BJ (cell line): ENCODE results near the gene OGFRL1. TPM values are rescaled to one million over a fixed set of nuclear protein-coding genes. Genes with fewer than 3 reads are reported as not detected.

Source experiments
- CTCF ChIA-PET: fragments of 350-600 bp; formaldehyde crosslinking; extraction: SDS; loops from one replicate; lab custom pipeline; 2021; ENCODE audit warnings: antibody characterized with exemption, inconsistent platforms; lab: Yijun Ruan, JAX
- POLR2A ChIA-PET: fragments of 300-600 bp; sonication (Branson Sonifier 250); formaldehyde crosslinking; extraction: SDS; loops from one replicate; lab custom pipeline; 2021; ENCODE audit warnings: antibody characterized with exemption; lab: Charles Lee
- DNase-seq: peaks from one replicate; pipeline ENCODE4 v3.0.0-alpha.2; 2011; ENCODE audit warnings: low read depth
- H3K27me3 ChIP-seq: 2 replicates; pipeline ENCODE4 v1.6.0; 2011; ENCODE audit warnings: low read length; ENCODE audit not compliant: control insufficient read depth, insufficient read depth
- H3K36me3 ChIP-seq: 2 replicates; pipeline ENCODE4 v1.5.1; 2011; ENCODE audit warnings: low read length; ENCODE audit not compliant: control insufficient read depth, insufficient read depth
- H3K4me3 ChIP-seq: 2 replicates; pipeline ENCODE4 v1.5.1; 2011; ENCODE audit warnings: low read depth, mild to moderate bottlenecking, control low read depth, low read length
- CTCF ChIP-seq: IDR thresholded peaks from 2 replicates; pipeline ENCODE4 v1.5.1; 2011; ENCODE audit warnings: low read depth, mild to moderate bottlenecking, control low read depth, inconsistent platforms, low read length, moderate library complexity; ENCODE audit not compliant: insufficient read depth
- polyA plus RNA-seq: library from polyadenylated mRNA; depleted of rRNA; stranded (reverse); fragments of >200 nt; gene quantifications from 2 replicates; pipeline ENCODE4 v1.2.3, GENCODE V29; 2011

The OGFRL1 gene
- polyA plus RNA-seq, 1 experiment = 5.2 TPM

- TF ChIP-seq CTCF = no peak
- Histone ChIP-seq H3K27me3 (no peaks in the 10 kb centered on the region), H3K4me3 (no peak overlapping the region), H3K36me3 (no peaks in the 10 kb centered on the region)
- peak; percentile 71 for DNase-seq
- ChIA-PET POLR2A (interaction anchor here (0.6 kb wide), 1 partner anchor 632 kb away, joined by 3 read pairs; no protein-coding TSS in a partner anchor), CTCF (interaction anchor here (0.6 to 2.0 kb wide), 10 partner anchors 14 to 246 kb away, joined by 3 to 13 read pairs (median 4); no protein-coding TSS in a partner anchor)
Measured at GRCh38 chr6:71349976-71350615, 61.5 kb downstream of the OGFRL1 start.

GRCh38 chr6:71351190-71351589 lies 62.6 kb downstream of the OGFRL1 start:
- H3K4me3 ChIP-seq = no peak overlapping the region
- no peak for TF ChIP-seq CTCF
- DNase-seq = peak; percentile 34
- ChIA-PET CTCF (interaction anchor here (0.9 to 2.0 kb wide), 5 partner anchors 11 to 159 kb away, joined by 3 to 13 read pairs (median 3); no protein-coding TSS in a partner anchor), POLR2A (no interaction called here)
- no peaks in the 10 kb centered on the region for H3K27me3 ChIP-seq
- H3K36me3 ChIP-seq = no peaks in the 10 kb centered on the region
